GM10847 (cell line): ENCODE data around the gene MAL.

ENCODE experiments used
- POLR2A ChIP-seq: IDR thresholded peaks from 2 replicates; pipeline ENCODE4 v1.6.1; 2011; ENCODE audit not compliant: insufficient read length; ENCODE audit errors: extremely low read depth

MAL gene

DNA sequence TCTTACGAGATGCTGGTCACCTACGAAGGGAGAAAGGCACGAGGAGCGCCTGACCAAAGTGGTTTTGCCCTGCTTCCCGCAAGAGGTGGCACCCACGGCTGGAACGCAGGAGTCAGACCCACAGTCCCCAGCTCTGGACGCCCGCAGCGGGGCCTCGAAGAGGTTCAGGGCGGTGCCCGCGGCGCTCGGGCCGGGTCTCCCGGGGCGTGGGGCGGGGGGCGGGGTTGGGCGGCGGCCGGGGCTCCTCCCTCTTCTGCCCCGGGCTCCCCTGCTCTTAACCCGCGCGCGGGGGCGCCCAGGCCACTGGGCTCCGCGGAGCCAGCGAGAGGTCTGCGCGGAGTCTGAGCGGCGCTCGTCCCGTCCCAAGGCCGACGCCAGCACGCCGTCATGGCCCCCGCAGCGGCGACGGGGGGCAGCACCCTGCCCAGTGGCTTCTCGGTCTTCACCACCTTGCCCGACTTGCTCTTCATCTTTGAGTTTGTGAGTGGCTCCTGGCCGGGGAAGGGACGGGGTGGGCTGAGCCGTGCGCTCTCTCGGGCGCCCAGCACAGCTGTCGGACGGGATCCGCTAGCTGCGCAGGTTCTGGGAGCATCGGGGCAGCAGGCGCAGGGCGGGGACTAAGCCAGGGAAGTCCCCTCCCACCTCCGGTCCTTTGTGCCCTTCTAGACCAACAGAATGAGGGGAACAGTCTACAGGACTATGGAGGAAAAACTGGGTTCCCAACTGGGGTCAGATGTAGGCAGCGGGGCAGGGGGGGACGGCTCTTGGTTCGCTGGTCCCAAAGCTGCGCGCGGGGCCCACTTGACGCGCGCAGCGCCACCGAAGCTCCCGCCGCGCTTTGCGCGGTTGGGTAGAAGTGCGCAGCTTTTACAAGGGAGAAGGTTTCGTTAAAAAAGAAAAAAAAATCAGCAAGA lies at the start of gene MAL:
Gene MAL, plus strand, starts transcription at position 303 of the 914 bp plus-strand sequence. Its CDS starts 85 bp downstream, at position 388.
- no peak for TF ChIP-seq POLR2A

DNA sequence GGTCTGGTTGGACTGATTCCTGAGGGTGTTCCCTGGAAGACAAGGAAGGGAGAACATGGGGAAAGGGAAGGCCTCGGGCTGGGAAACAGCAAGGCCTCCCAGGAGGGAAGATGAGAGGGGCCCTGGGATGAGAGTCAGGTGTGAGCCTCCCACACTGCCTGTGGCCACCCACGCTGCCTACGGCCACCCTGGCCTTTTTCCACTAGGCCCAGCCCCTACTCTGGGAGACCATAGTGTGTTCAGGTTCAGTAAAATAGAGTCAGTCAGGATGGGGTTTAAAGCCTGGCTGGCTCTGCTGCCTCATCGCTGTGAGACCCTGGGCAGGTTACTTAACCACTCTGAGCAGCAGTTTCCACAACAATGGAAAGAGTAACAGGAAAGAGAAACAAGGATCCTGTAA lies 47.7 kb upstream of the MAL start:
- no peak for TF ChIP-seq POLR2A

- TF ChIP-seq POLR2A, result no peak
Observed at GRCh38 chr2:94978917-94979316, 46.6 kb upstream of the MAL start.

- TF ChIP-seq POLR2A, result no peak
Observed at GRCh38 chr2:94979406-94980375, 45.8 kb upstream of the MAL start.

DNA sequence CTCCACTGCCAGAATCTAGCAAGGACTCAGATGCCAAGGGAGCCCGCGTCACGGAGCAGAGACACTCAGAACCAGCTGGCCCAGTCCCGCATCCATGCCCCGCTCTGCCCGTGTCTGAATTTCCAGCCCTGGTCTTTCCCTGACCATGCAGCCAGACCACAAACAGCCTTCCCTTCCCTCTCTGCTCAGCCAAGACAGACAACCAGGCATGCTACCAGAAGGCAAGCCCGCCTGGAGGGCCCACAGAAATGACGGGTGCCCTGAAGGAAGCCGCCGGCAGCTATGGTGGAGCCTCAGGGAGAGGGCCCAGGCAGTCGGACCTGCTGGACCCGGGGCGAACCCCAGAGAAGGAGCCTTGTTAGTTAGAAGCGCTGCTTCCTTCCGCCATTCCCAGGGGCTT lies 45.1 kb upstream of the MAL start:
- no peak for TF ChIP-seq POLR2A

DNA sequence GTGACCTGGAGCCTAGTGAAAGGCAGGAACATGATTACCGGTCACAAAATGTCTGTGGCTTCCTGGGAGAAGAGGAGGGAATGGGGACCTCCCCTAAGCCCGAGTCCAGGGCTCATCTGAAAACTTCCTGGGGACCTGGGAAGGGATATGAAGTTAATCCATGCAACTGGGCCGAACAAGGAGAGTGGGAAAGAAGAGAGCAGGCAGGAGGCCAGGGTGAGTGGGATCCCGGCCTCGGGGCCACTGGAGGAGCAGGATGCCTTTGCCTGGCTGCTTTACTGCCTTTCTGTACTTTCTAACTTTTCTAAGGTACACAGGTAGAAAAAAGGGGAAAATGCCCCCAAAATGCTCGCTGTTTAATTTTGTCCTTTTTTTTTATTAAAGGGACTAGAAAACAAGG lies 43.4 kb upstream of the MAL start:
- no peak for TF ChIP-seq POLR2A

- TF ChIP-seq POLR2A, result no peak
Observed at GRCh38 chr2:94982675-94983074, 42.8 kb upstream of the MAL start.

DNA sequence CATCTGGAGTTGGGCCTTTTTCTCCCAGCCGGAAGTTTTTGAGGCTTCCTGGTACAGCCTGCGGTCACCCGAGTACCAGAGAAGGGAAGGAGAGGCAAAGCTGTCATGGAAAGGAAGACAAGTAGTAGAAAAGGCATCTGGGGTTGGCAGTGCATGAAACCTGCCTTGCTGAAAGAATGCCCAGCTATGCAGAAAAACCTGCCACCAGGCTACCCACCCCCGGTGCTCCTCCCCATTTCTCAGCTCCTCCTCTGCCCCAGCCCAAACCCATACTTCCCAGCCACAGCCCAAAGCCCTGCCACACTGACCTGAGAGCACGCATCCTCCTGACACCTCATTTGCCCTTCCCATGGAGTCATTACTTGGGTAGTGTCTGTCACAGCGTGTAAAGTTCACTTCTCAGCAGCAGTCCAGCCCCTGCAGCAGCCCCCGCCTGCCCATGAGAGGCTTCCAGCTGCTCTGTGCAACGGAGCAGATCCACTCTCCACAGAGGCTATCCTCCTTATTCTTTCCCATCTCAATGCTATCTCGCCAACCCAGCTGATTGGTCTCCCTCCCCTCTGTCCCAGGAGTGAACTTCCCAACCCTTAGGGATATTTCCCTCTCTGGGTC lies 40.4 kb upstream of the MAL start:
- no peak for TF ChIP-seq POLR2A

DNA sequence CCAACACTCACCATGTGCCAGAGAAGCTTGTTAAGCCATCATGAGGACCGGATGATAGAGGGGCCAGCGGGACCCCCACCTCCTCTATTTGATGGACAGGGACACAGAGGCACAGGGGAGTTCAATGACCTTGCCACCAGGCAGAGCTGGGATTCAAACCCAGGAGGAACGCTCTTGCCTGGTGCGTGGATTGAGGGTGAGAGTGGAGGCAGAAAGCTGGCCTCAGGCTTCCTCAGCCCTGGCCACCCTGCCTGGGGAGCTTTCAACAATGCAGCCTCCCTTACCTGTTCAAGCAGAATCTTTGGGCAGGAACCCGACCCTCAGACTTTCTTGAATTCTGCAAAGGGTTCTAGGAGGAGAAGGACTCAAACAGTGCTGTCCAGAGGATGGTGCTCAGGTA lies 39.9 kb upstream of the MAL start:
- no peak for TF ChIP-seq POLR2A

DNA sequence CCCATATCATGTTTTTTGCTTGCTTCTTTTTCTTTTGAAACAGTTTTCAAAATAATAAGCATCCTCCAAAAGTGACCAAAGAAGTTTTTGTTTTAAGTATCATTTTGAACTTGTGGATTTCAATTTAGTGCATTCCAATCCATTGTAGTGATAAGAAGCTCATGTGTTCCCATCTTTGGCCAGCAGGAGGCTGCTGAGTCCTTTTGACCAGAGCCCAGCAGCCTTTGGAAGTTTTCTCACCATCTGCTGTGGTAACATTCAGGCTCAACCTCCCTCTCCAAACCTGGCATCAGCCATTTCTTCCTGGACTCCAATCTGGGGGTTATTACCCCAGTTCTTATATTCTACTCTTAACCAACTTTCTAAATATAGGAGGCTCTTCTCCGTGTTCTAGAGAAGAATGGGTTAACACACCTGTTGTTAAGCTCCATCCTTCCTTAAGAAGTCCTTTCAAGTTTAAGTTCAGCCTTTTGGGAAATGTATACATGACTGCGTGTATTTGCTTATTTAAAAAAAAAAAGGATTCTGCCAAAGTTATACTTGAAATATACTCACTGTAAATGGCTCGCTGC lies 39.0 kb upstream of the MAL start:
- no peak for TF ChIP-seq POLR2A

GRCh38 chr2:94987074-94988020 lies 38.2 kb upstream of the MAL start:
- no peak for TF ChIP-seq POLR2A

GRCh38 chr2:94990956-94991355 lies 34.6 kb upstream of the MAL start:
- no peak for TF ChIP-seq POLR2A

- TF ChIP-seq POLR2A, result no peak
Observed at GRCh38 chr2:94992360-94992759, 33.1 kb upstream of the MAL start.
